ENCODE data around the gene ARID1B.

DNA sequence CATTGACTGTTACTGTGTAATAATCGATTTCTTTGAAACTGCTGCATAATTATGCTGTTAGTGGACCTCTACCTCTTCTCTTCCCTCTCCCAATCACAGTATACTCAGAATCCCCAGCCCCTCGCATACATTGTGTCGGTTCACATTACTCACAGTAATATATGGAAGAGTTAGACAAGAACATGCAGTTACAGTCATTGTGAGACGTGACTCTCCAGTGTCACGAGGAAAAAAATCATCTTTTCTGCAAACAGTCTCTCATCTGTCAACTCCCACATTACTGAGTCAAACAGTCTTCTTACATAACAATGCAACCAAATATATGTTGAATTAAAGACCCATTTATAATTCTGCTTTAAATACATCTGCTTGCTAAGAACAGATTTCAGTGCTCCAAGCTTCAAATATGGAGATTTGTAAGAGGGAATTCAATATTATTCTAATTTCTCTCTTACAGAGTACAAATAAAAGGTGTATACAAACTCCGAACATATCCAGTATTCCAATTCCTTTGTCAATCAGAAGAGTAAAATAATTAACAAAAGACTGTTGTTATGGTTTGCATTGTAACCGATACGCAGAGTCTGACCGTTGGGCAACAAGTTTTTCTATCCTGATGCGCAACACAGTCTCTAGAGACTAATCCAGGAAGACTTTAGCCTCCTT is 432.8 kb downstream of the ARID1B start:
- TF ChIP-seq POLR2A (IDR thresholded peaks at IDR 0.05): no peak
- TF ChIP-seq, protein P1, sequence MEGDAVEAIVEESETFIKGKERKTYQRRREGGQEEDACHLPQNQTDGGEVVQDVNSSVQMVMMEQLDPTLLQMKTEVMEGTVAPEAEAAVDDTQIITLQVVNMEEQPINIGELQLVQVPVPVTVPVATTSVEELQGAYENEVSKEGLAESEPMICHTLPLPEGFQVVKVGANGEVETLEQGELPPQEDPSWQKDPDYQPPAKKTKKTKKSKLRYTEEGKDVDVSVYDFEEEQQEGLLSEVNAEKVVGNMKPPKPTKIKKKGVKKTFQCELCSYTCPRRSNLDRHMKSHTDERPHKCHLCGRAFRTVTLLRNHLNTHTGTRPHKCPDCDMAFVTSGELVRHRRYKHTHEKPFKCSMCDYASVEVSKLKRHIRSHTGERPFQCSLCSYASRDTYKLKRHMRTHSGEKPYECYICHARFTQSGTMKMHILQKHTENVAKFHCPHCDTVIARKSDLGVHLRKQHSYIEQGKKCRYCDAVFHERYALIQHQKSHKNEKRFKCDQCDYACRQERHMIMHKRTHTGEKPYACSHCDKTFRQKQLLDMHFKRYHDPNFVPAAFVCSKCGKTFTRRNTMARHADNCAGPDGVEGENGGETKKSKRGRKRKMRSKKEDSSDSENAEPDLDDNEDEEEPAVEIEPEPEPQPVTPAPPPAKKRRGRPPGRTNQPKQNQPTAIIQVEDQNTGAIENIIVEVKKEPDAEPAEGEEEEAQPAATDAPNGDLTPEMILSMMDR (IDR thresholded peaks at IDR 0.05): no peak
